ENCODE data around the gene ANKRD12. TPM values are rescaled to one million over a fixed set of nuclear protein-coding genes. Genes with fewer than 3 reads are reported as not detected.

ANKRD12 gene
- total and polyA plus RNA-seq, 2 of the 4 experiments (the other 2 are of a cell fraction): 2.6 to 12.9 TPM

GRCh38 chr18:9175115-9175514 is 38.5 kb downstream of the ANKRD12 start:
- H3K36me3 ChIP-seq (ENCODE audit: control insufficient read depth, insufficient read depth, low read length): peaks cover 3% of the 10 kb centered on the region
- BruUV-seq (replicated peaks): no TSS peak
- H4K8ac ChIP-seq (ENCODE audit: low read depth in 2 of 2, low read length in 2 of 2): no peak overlapping the region
- H2BK5ac ChIP-seq (ENCODE audit: low read depth, low read length, poor library complexity, severe bottlenecking): no peak overlapping the region
- ChIA-PET CTCF (no interaction called here), POLR2A (ENCODE audit: unreplicated experiment) (no interaction called here)
- peaks cover 1% of the 10 kb centered on the region; the same call in 1 of the 2 replicates for H3K4me1 ChIP-seq (ENCODE audit: control insufficient read depth, insufficient read depth, low read length)
- TF ChIP-seq CTCF (conservative IDR thresholded peaks at IDR 0.05; ENCODE audit: low read depth, low read length) (no peak), FOS (IDR thresholded peaks at IDR 0.05; ENCODE audit: low read depth, low read length) (no peak), SMC3 (IDR thresholded peaks at IDR 0.05; ENCODE audit: low read depth, low read length) (no peak), RFX5 (IDR thresholded peaks at IDR 0.05; ENCODE audit: low read depth, low read length) (no peak), USF2 (IDR thresholded peaks at IDR 0.05; ENCODE audit: low read depth, low read length) (no peak), CEBPB (IDR thresholded peaks at IDR 0.05; ENCODE audit: low read depth, low read length) (no peak), MAZ (IDR thresholded peaks at IDR 0.05; ENCODE audit: borderline replicate concordance, low read depth, low read length) (no peak), RCOR1 (IDR thresholded peaks at IDR 0.05; ENCODE audit: insufficient replicate concordance, low read length) (no peak), ELK1 (IDR thresholded peaks at IDR 0.05; ENCODE audit: borderline replicate concordance, low read depth, low read length) (no peak), NFE2L2 (IDR thresholded peaks at IDR 0.05; ENCODE audit: low read depth, low read length) (no peak), MXI1 (IDR thresholded peaks at IDR 0.05; ENCODE audit: borderline replicate concordance, low read depth, low read length) (no peak), MAFK (IDR thresholded peaks at IDR 0.05; ENCODE audit: low read depth, low read length) (no peak), CHD1 (IDR thresholded peaks at IDR 0.05; ENCODE audit: low read depth, low read length) (no peak)
- peaks cover 61% of the 10 kb centered on the region for H4K20me1 ChIP-seq (ENCODE audit: insufficient read depth, low read length)
- H2BK120ac ChIP-seq (ENCODE audit: low read depth, low read length): no peak overlapping the region
- H3K4ac ChIP-seq (ENCODE audit: low read depth, low read length): no peak overlapping the region
- in situ Hi-C loops (cut with MboI; ENCODE audit: low sequenced_read_pairs): no loop called here
- H3K9ac ChIP-seq (ENCODE audit: low read depth, low read length): no peak overlapping the region
- dilution Hi-C loops (cut with HindIII; ENCODE audit: low sequenced_read_pairs, unreplicated experiment): no loop called here
- intact Hi-C loops (cut with micrococcal nuclease): no loop called here
- DNase-seq: no peak
- H2AK5ac ChIP-seq (ENCODE audit: low read depth, low read length): no peak overlapping the region
- no peak overlapping the region for H4K5ac ChIP-seq (ENCODE audit: low read depth, low read length)
- no peak overlapping the region for H2BK20ac ChIP-seq (ENCODE audit: low read depth, low read length)
- H3K56ac ChIP-seq (ENCODE audit: extremely low read depth, insufficient read depth, low read length): no peak overlapping the region
- H3K4me3 ChIP-seq (ENCODE audit: insufficient read depth, low read depth, low read length): no peak overlapping the region
- H3K79me1 ChIP-seq (ENCODE audit: low read depth in 1 of 2, low read length in 2 of 2): peaks cover 22 to 77% of the 10 kb centered on the region in 2 experiments
- H3K18ac ChIP-seq (ENCODE audit: low read depth, low read length): no peak overlapping the region
- no peak overlapping the region for H2AFZ ChIP-seq (replicated peaks; ENCODE audit: low read length, poor library complexity)
- no peak overlapping the region for H3K27ac ChIP-seq (ENCODE audit: insufficient read depth, low read length)
- H4K91ac ChIP-seq (ENCODE audit: insufficient read depth, low read depth, low read length): no peak overlapping the region
- WGBS, 2 experiments (ENCODE audit: extremely low coverage in 2 of 2, insufficient read length in 1 of 2): no CpG with 5 or more reads among the region's 1 CpG
- H2AK9ac ChIP-seq (replicated peaks; ENCODE audit: low read depth, low read length, poor library complexity): no peak overlapping the region
- H2BK15ac ChIP-seq (ENCODE audit: low read depth, low read length): no peak overlapping the region
- H3K23ac ChIP-seq (ENCODE audit: low read depth, low read length): no peak overlapping the region
- H3K9me1 ChIP-seq (ENCODE audit: insufficient read depth, low read length): peaks cover 13% of the 10 kb centered on the region
- ATAC-seq (ENCODE audit: low read depth): no peak
- no peaks in the 10 kb centered on the region for H3K9me3 ChIP-seq (ENCODE audit: control insufficient read depth, insufficient read depth, low read length)
- H3K4me2 ChIP-seq (ENCODE audit: low read depth, low read length): no peak overlapping the region
- no peaks in the 10 kb centered on the region for H3K27me3 ChIP-seq (ENCODE audit: control insufficient read depth, insufficient read depth, low read length)
- H3K14ac ChIP-seq (replicated peaks; ENCODE audit: low read depth, low read length): no peak overlapping the region
